HG02623 (cell line): ENCODE measurements around the gene ANP32A.

Experiments used
- ATAC-seq: cut with Tn5 transposase; IDR thresholded peaks from one replicate; pipeline ENCODE4 v1.9.1; 2021; ENCODE audit warnings: moderate library complexity; ENCODE audit not compliant: unreplicated experiment

Gene ANP32A

GRCh38 chr15:68821190-68821840, 620 bp upstream of the ANP32A start:
- ATAC-seq, result peak; percentile 7

DNA sequence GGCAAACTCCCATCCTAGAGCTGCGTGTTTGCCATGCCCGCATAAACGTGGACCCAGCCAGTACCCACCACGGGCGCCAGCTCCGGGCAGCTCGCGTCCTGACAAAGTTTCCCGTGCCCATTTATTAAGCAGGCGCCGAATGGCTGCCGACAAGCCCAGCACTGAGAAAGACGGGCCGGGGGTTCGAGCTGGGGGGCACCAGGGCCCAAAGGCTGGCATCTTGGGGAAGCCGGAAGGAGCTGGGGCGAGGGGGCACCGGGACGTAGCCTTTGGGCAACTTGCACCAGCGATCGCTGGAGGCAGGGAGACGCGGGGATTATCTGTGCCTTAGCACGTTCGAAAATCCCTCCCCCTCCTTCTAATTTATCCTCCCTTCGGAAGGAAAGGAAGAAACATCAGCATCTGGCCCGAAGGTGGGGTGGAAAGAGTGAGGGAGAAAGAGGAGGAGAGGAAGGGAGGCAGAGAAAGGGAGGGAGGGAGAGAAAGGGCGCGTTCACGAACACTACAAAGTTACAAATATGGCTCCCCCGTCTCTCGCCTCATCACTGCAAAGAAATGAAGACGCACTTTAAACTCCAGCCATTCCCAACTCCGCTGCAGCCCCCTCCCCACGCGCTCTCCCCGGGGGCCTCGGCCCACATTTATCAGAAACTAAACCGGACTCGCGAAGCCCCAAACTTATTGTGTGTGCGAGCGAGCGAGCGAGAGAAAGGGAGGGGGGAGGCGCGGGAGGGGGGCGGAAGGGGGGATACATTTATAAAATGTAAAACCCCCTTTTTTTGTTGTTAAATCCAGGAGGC, 1.0 kb downstream of the ANP32A start:
- no peak for ATAC-seq

- no peak for ATAC-seq
These were observed 1.8 kb downstream of the ANP32A start for GRCh38 chr15:68818769-68819494.

DNA sequence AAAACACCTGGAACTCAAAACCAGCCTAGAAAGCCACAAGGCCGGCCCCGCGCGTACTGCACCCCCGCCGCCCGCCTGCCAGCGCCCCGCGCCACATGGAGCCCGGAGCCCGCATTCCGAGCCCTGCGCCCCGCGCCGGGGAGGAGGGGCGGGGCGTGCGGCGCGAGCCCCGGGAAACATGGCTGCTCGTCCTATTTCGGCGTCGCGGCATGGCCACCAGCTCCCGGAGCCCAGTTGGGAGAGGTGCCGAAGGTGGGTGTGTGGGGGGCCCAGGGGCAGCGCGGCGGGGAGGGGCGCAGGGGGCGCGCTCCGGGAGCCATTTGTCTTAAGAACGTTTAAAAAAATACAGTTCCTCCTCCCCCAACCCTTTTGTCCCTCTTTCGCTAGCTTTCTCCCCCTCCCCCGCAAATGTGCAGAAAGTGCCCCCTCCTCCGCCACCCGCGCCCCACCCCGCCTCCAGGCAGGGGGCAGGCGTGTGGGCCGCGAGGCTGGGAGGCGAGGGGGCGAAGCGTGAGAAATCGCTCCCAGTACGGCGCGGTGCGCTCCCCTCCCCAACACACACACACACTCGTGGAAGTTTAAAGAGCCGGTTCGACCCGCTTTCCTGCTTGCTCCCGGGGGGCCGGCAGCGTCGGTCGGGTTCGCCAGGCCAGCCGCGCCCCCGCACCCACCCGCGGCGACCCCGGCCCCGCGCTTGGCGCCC, 2.5 kb downstream of the ANP32A start:
- no peak for ATAC-seq

- ATAC-seq, result no peak
These were observed 3.2 kb downstream of the ANP32A start for GRCh38 chr15:68817304-68818065.

DNA sequence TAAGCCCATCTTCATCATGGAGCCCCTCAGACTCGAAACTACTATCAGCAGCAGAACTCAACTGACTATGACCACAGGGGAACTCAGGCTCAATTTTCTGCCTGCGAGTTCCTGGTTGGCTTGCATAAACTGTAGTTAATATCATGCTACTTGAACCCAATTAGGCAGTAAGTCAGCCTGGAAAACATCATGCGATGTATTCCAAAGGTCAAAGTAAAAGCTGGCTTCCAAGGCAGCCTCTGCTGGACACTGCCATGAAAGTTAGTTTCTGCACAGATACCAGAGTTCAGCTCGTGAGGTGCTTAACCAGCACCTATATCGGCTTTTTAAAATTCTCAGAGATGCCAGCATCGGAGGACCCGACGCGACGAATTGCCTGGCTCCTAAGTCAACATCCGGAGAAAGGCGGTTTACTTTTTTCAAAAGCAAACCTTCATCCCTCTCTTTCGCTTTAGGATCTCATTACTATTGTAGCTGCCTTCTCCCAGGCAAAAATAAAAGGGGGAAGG, 3.8 kb downstream of the ANP32A start:
- no peak for ATAC-seq

DNA sequence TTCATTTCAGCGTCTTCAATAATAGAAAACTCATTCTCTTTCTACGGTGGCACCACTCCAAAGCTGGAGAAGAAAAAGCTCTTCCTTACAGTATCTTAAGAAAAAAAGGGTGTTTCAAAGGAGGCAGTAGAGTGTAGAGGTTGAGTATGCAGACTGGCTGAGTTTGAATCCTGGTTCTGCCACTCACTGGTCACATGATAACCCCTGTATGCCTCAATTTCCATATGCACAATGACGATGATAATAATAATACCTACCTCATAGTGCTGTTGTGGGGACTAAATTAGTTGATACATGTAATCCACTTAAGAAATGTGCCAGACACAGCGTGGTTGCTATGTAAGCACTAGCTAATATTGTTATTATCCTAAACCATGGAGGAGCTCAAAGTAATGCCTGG, 4.5 kb downstream of the ANP32A start:
- no peak for ATAC-seq

- no peak for ATAC-seq
These were observed 5.1 kb downstream of the ANP32A start for GRCh38 chr15:68815598-68815997.

- no peak for ATAC-seq
These were observed 6.1 kb downstream of the ANP32A start for GRCh38 chr15:68814596-68814995.

DNA sequence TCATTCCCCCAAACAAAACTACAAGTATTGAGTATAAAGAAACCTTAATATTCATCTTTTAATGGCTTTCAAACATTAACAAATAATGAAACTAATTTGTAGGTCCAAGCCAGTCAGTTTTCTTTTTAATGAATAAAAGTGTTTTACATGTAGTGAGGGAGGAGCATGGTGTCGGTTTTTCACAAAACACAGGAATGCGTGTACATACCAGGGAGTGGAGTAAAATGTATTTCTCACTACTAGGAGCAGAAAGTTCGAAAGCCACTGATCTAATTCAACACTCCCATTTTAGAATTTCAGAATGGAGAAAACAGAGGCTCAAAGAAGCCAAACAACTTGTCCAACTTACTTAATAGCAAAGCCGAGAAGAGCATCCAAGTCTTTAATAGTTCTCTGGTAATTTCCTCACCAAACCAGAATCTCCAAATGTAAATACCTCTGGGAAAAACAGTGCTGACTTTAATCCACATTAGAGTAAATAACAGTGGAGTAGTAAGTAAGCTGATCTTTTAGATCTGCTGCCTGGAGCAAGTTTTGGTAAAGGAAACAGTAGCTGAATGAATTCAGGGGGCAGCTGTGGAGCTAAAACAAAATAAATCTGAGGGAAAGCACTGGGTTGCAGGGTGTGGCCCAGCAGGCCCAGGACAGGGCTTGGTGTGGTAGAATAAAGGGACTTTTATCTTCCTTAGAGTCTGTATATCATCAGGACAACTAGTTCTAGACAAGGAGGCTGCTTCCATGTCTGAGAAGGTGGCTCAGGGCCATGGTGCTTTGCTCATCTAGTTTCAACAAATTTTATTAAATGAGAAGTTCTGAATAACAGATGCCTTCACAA, 7.9 kb downstream of the ANP32A start:
- no peak for ATAC-seq

DNA sequence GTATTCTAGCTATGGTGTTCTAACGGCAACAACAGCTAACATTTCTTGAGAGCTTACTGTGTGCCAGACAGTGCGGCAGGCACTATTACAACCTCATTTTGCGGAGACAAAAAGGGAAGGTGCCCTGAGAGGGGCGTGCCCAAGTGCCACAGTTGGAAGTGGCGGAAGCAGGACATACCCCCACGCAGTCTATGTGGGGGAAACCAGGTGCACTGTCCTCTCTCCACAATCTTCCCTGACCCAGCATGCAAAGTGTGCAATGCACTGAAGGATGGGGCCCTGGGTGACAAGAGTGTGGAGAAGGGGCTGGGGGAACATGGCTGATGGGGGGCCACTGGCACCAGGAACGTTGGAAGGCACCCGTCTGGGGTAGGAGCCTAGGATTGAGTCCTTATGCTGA, 8.6 kb downstream of the ANP32A start:
- ATAC-seq, result no peak

- no peak for ATAC-seq
These were observed 11.2 kb downstream of the ANP32A start for GRCh38 chr15:68809517-68809916.

GRCh38 chr15:68808770-68809169, 11.9 kb downstream of the ANP32A start:
- ATAC-seq, result no peak

DNA sequence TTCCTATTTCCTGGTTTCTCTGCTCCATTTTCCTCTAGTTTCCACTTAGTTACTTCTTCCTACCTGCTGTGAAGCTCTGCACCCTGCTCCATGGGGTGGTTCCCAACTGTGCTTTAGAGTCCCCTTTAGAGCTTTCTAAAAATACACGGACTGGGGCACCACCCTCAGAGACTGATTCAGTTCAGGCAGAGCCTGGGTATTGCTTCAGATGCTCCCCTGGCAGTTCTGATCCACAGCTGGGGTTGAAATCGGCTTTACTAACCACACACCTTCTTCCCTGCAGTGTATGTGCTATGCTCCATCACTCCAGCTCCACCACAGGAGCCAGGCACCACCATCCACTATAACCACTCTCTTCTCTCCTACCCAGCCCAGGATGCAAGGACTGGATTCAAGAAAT, 12.6 kb downstream of the ANP32A start:
- ATAC-seq, result no peak

- ATAC-seq, result no peak
These were observed 13.4 kb downstream of the ANP32A start for GRCh38 chr15:68807249-68807648.

GRCh38 chr15:68806220-68807060, 14.3 kb downstream of the ANP32A start:
- ATAC-seq, result no peak

DNA sequence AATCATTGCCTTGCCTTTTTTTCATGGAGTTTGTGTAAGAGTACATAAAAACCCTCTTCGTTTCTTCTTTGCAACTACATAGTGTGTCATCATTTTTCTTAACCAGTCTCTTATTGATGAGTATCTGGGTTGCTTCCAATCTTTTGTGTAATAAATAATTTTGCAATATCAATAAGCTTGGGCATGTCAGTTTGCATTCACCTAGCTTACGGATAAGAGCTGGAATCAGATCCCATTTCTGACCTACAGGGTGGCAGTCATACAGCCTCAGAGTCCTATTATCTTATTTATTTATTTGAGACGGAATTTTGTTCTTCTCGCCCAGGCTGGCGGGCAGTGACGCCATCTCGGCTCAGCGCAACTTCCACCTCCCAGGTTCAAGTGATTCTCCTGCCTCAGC, 18.3 kb downstream of the ANP32A start:
- no peak for ATAC-seq

- no peak for ATAC-seq
These were observed 19.0 kb downstream of the ANP32A start for GRCh38 chr15:68801572-68802148.
